ENCODE results near the gene CTRB1. TPM values are rescaled to one million over a fixed set of nuclear protein-coding genes. Genes with fewer than 3 reads are reported as not detected.
A peak's percentile ranks its signal among the peaks of the same experiment; 100 is the strongest.
"Not testable (repeated sequence)": the region's sequence is repeated elsewhere in the genome, so short reads cannot be mapped to it uniquely, and the experiment has no call there.

The CTRB1 gene
- total RNA-seq, 1 donor from 2014 or later, result 4.5 TPM

- no peak for DNase-seq (ENCODE audit: low read depth)
Observed at GRCh38 chr16:75203667-75204409, 14.9 kb upstream of the CTRB1 start.

- no peak for DNase-seq (ENCODE audit: low read depth)
Observed at GRCh38 chr16:75204410-75204758, 14.4 kb upstream of the CTRB1 start.

GRCh38 chr16:75204905-75205304 is 13.9 kb upstream of the CTRB1 start:
- DNase-seq (ENCODE audit: low read depth), result not testable (repeated sequence)

GRCh38 chr16:75205438-75205837 is 13.3 kb upstream of the CTRB1 start:
- DNase-seq (ENCODE audit: low read depth), result not testable (repeated sequence)

- DNase-seq (ENCODE audit: low read depth), result not testable (repeated sequence)
Observed at GRCh38 chr16:75205961-75206748, 12.6 kb upstream of the CTRB1 start.

GRCh38 chr16:75206749-75207451 is 11.9 kb upstream of the CTRB1 start, which contains the start of gene CTRB2:
TSS of gene CTRB2 (minus strand) at chr16:75207161. CDS start at chr16:75207141, 20 bp downstream.
- DNase-seq (ENCODE audit: low read depth), result peak; percentile 65

GRCh38 chr16:75207831-75208230 is 11.0 kb upstream of the CTRB1 start:
- no peak for DNase-seq (ENCODE audit: low read depth)

GRCh38 chr16:75208242-75208825 is 10.5 kb upstream of the CTRB1 start:
- DNase-seq (ENCODE audit: low read depth), result peak; percentile 97

- DNase-seq (ENCODE audit: low read depth), result peak; percentile 46
Observed at GRCh38 chr16:75208861-75209505, 9.8 kb upstream of the CTRB1 start.

- DNase-seq (ENCODE audit: low read depth), result not testable (repeated sequence)
Observed at GRCh38 chr16:75209514-75209913, 9.3 kb upstream of the CTRB1 start.

- DNase-seq (ENCODE audit: low read depth), result no peak
Observed at GRCh38 chr16:75209944-75210343, 8.8 kb upstream of the CTRB1 start.

GRCh38 chr16:75211286-75211685 is 7.5 kb upstream of the CTRB1 start:
- not testable (repeated sequence) for DNase-seq (ENCODE audit: low read depth)

GRCh38 chr16:75216127-75216526 is 2.7 kb upstream of the CTRB1 start:
- DNase-seq (ENCODE audit: low read depth), result no peak

GRCh38 chr16:75216576-75216975 is 2.2 kb upstream of the CTRB1 start:
- no peak for DNase-seq (ENCODE audit: low read depth)

GRCh38 chr16:75217389-75217851 is 1.4 kb upstream of the CTRB1 start:
- DNase-seq (ENCODE audit: low read depth), result peak; percentile 53

GRCh38 chr16:75219088-75219487 is 300 bp downstream of the CTRB1 start:
- DNase-seq (ENCODE audit: low read depth), result no peak

GRCh38 chr16:75219838-75220237 is 1.1 kb downstream of the CTRB1 start:
- no peak for DNase-seq (ENCODE audit: low read depth)

GRCh38 chr16:75222271-75222783 is 3.5 kb downstream of the CTRB1 start:
- DNase-seq (ENCODE audit: low read depth), result no peak

GRCh38 chr16:75223129-75223528 is 4.3 kb downstream of the CTRB1 start:
- not testable (repeated sequence) for DNase-seq (ENCODE audit: low read depth)

GRCh38 chr16:75224306-75225082 is 5.7 kb downstream of the CTRB1 start:
- DNase-seq (ENCODE audit: low read depth), result no peak

All from myocyte (in vitro differentiated cells).